Activated CD4-positive, alpha-beta T cell treated with anti-CD3 and anti-CD28 coated beads, Interleukin-2, Interleukin-4, amounts not matched to agents 100 ng/mL and 50 ng/mL, durations not matched to agents 16 hours and 8 hours (primary cell): Measurements from ENCODE around the gene CLK4.

Experiments used
- DNase-seq: peaks from one replicate; pipeline ENCODE4 v3.0.0-alpha.2; 2020; ENCODE audit warnings: low spot score

CLK4 gene

GRCh38 chr5:178553517-178553916 lies 73.3 kb downstream of the CLK4 start:
- no peak for DNase-seq
